ENCODE data around the gene FMNL2.
"Not testable (repeated sequence)": the region's sequence is repeated elsewhere in the genome, so short reads cannot be mapped to it uniquely, and the experiment has no call there.

FMNL2 gene

GRCh38 chr2:152470861-152471854, 136.2 kb downstream of the FMNL2 start:
- DNase-seq (ENCODE audit: low read depth): no peak

GRCh38 chr2:152472481-152472887, 137.5 kb downstream of the FMNL2 start:
- no peak for DNase-seq (ENCODE audit: low read depth)

- DNase-seq (ENCODE audit: low read depth): no peak
Observed at GRCh38 chr2:152473151-152473857, 138.3 kb downstream of the FMNL2 start.

- DNase-seq (ENCODE audit: low read depth): not testable (repeated sequence)
Observed at GRCh38 chr2:152474523-152474922, 139.5 kb downstream of the FMNL2 start.

GRCh38 chr2:152475982-152476381, 141.0 kb downstream of the FMNL2 start:
- DNase-seq (ENCODE audit: low read depth): no peak

- no peak for DNase-seq (ENCODE audit: low read depth)
Observed at GRCh38 chr2:152477347-152478092, 142.5 kb downstream of the FMNL2 start.

- no peak for DNase-seq (ENCODE audit: low read depth)
Observed at GRCh38 chr2:152479282-152479681, 144.3 kb downstream of the FMNL2 start.

- no peak for DNase-seq (ENCODE audit: low read depth)
Observed at GRCh38 chr2:152480821-152481399, 145.9 kb downstream of the FMNL2 start.

- no peak for DNase-seq (ENCODE audit: low read depth)
Observed at GRCh38 chr2:152481881-152482583, 147.1 kb downstream of the FMNL2 start.

- DNase-seq (ENCODE audit: low read depth): no peak
Observed at GRCh38 chr2:152483276-152484063, 148.5 kb downstream of the FMNL2 start.

- no peak for DNase-seq (ENCODE audit: low read depth)
Observed at GRCh38 chr2:152485954-152486736, 151.2 kb downstream of the FMNL2 start.

- no peak for DNase-seq (ENCODE audit: low read depth)
Observed at GRCh38 chr2:152486737-152487400, 151.9 kb downstream of the FMNL2 start.

GRCh38 chr2:152488075-152488474, 153.1 kb downstream of the FMNL2 start:
- peak; percentile 40 for DNase-seq (ENCODE audit: low read depth)

- no peak for DNase-seq (ENCODE audit: low read depth)
Observed at GRCh38 chr2:152489364-152489763, 154.4 kb downstream of the FMNL2 start.

GRCh38 chr2:152490686-152491455, 155.9 kb downstream of the FMNL2 start:
- DNase-seq (ENCODE audit: low read depth): no peak

GRCh38 chr2:152492131-152492530, 157.2 kb downstream of the FMNL2 start:
- DNase-seq (ENCODE audit: low read depth): no peak

- DNase-seq (ENCODE audit: low read depth): no peak
Observed at GRCh38 chr2:152492911-152493310, 157.9 kb downstream of the FMNL2 start.

- no peak for DNase-seq (ENCODE audit: low read depth)
Observed at GRCh38 chr2:152493417-152493816, 158.4 kb downstream of the FMNL2 start.

Data from amniotic epithelial cell (primary cell).